ENCODE measurements around the gene C10orf90.

The C10orf90 gene

GRCh38 chr10:126408953-126409641 is 261.4 kb downstream of the C10orf90 start:
- Histone ChIP-seq H2AFZ (ENCODE audit: low read length) (no peak overlapping the region), H4K20me1 (ENCODE audit: insufficient read depth, low read length, poor library complexity, severe bottlenecking) (no peaks in the 10 kb centered on the region), H3F3A (ENCODE audit: low read depth) (no peaks in the 10 kb centered on the region), H3K9me3 (ENCODE audit: insufficient read depth, low read depth, low read length) (peaks cover 6% of the 10 kb centered on the region; the same call in 1 of the 2 replicates), H3K27me3 (ENCODE audit: insufficient read depth, low read length, poor library complexity, severe bottlenecking) (no peaks in the 10 kb centered on the region), H3K4me1 (ENCODE audit: insufficient read depth, low read length, poor library complexity, severe bottlenecking) (no peaks in the 10 kb centered on the region), H3K36me3 (ENCODE audit: insufficient read depth, low read length) (no peaks in the 10 kb centered on the region), H3K79me2 (ENCODE audit: insufficient read depth, low read length) (no peaks in the 10 kb centered on the region), H3K4me3 (ENCODE audit: low read length, poor library complexity, severe bottlenecking) (no peak overlapping the region), H3K9ac (ENCODE audit: low read depth, low read length, poor library complexity, severe bottlenecking) (no peak overlapping the region), H3K9me2 (replicated peaks; ENCODE audit: low read depth, low read length) (no peaks in the 10 kb centered on the region), H3K4me2 (ENCODE audit: low read depth, low read length, poor library complexity, severe bottlenecking) (no peak overlapping the region)
- TF ChIP-seq CTCF (conservative IDR thresholded peaks at IDR 0.05; ENCODE audit: low read length) = no peak
- no peak for TF ChIP-seq EZH2phosphoT487 (IDR thresholded peaks at IDR 0.05; ENCODE audit: borderline replicate concordance)

GRCh38 chr10:126407831-126408230 is 262.7 kb downstream of the C10orf90 start:
- Histone ChIP-seq H3K79me2 (ENCODE audit: insufficient read depth, low read length) (no peaks in the 10 kb centered on the region), H3K4me3 (ENCODE audit: low read length, poor library complexity, severe bottlenecking) (no peak overlapping the region), H3K36me3 (ENCODE audit: insufficient read depth, low read length) (no peaks in the 10 kb centered on the region), H3K9me2 (replicated peaks; ENCODE audit: low read depth, low read length) (no peaks in the 10 kb centered on the region), H3K4me1 (ENCODE audit: insufficient read depth, low read length, poor library complexity, severe bottlenecking) (no peaks in the 10 kb centered on the region), H3K4me2 (ENCODE audit: low read depth, low read length, poor library complexity, severe bottlenecking) (no peak overlapping the region), H2AFZ (ENCODE audit: low read length) (no peak overlapping the region), H3K9ac (ENCODE audit: low read depth, low read length, poor library complexity, severe bottlenecking) (no peak overlapping the region), H3F3A (ENCODE audit: low read depth) (no peaks in the 10 kb centered on the region), H4K20me1 (ENCODE audit: insufficient read depth, low read length, poor library complexity, severe bottlenecking) (no peaks in the 10 kb centered on the region), H3K27me3 (ENCODE audit: insufficient read depth, low read length, poor library complexity, severe bottlenecking) (no peaks in the 10 kb centered on the region), H3K9me3 (ENCODE audit: insufficient read depth, low read depth, low read length) (peaks cover 6% of the 10 kb centered on the region; the same call in 1 of the 2 replicates)
- TF ChIP-seq EZH2phosphoT487 (IDR thresholded peaks at IDR 0.05; ENCODE audit: borderline replicate concordance) (no peak), CTCF (conservative IDR thresholded peaks at IDR 0.05; ENCODE audit: low read length) (no peak)

- Histone ChIP-seq H4K20me1 (ENCODE audit: insufficient read depth, low read length, poor library complexity, severe bottlenecking) (no peaks in the 10 kb centered on the region), H3K4me1 (ENCODE audit: insufficient read depth, low read length, poor library complexity, severe bottlenecking) (no peaks in the 10 kb centered on the region), H3F3A (ENCODE audit: low read depth) (no peaks in the 10 kb centered on the region), H3K27me3 (ENCODE audit: insufficient read depth, low read length, poor library complexity, severe bottlenecking) (no peaks in the 10 kb centered on the region), H3K4me2 (ENCODE audit: low read depth, low read length, poor library complexity, severe bottlenecking) (no peak overlapping the region), H3K9me3 (ENCODE audit: insufficient read depth, low read depth, low read length) (peaks cover 3% of the 10 kb centered on the region; the same call in 1 of the 2 replicates), H3K9me2 (replicated peaks; ENCODE audit: low read depth, low read length) (no peaks in the 10 kb centered on the region), H2AFZ (ENCODE audit: low read length) (no peak overlapping the region), H3K9ac (ENCODE audit: low read depth, low read length, poor library complexity, severe bottlenecking) (no peak overlapping the region), H3K79me2 (ENCODE audit: insufficient read depth, low read length) (no peaks in the 10 kb centered on the region), H3K4me3 (ENCODE audit: low read length, poor library complexity, severe bottlenecking) (no peak overlapping the region), H3K36me3 (ENCODE audit: insufficient read depth, low read length) (no peaks in the 10 kb centered on the region)
- no peak for TF ChIP-seq CTCF (conservative IDR thresholded peaks at IDR 0.05; ENCODE audit: low read length)
- TF ChIP-seq EZH2phosphoT487 (IDR thresholded peaks at IDR 0.05; ENCODE audit: borderline replicate concordance) = no peak
These were observed 265.2 kb downstream of the C10orf90 start for GRCh38 chr10:126405239-126405775.
